Femur (tissue), 1 donor: Measurements from ENCODE around the gene SHISA6.

Source experiments
- DNase-seq: peaks from one replicate; pipeline ENCODE4 v3.0.0-alpha.2; 2017

The SHISA6 gene

GRCh38 chr17:11601661-11602060, 360.6 kb downstream of the SHISA6 start:
- DNase-seq, result no peak

GRCh38 chr17:11608396-11608795, 367.4 kb downstream of the SHISA6 start:
- DNase-seq, result peak; percentile 65

- DNase-seq, result no peak
Measured at GRCh38 chr17:11610999-11611566, 370.1 kb downstream of the SHISA6 start.

- no peak for DNase-seq
Measured at GRCh38 chr17:11612956-11613355, 371.9 kb downstream of the SHISA6 start.
